VCaP (cell line): Measurements from ENCODE around the gene PMS2.

Experiments
- H3K27ac ChIP-seq: fragments of 450-650 bp; 2 replicates; pipeline ENCODE4 v1.5.1; 2017
- CTCF ChIP-seq: fragments of 450-650 bp; conservative IDR thresholded peaks from 2 replicates; pipeline ENCODE4 v1.5.1; 2017; ENCODE audit warnings: mild to moderate bottlenecking, moderate library complexity

Gene PMS2

DNA sequence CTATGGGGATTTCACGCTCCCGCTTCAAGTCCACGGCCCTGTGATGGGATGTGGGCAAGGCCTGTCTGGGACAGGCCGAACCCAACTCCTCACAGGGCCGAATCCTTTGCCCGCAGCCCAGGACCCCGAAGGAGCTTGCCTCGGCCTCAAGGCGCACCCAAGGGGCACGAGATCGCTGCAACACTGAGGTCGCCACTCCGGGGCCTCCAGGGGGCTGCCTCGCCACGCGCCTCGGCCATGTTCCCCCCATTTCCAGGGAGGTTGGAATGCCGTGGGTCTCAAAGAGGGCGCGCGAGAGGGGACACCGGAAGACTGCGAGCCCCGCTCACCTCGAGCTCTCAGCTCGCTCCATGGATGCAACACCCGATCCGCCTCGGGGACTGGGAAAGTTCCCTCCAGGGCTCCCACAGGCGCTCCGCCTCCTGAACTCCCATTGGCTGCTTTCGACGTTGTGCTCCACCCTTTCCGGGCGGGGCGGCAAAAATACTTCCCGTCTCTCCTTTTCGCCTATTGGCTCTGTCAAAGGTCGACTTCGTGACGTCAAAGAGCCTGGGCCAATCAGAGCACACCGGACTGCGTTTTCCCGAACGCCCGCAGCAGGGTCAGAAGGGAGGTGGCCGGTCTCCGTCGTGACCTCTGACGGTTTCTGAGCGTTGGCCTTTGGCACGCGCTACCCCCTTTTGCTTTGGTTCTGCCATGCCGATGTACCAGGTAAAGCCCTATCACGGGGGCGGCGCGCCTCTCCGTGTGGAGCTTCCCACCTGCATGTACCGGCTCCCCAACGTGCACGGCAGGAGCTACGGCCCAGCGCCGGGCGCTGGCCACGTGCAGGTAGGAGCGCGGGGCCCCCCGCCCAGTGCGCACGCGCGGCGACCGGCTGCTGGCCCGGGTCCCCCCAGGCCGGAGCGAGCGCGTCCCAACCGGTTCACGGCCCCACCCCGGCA is at the start of gene PMS2, which contains the start of gene AIMP2:
TSS of gene PMS2 (minus strand) at position 382 of the 944 bp plus-strand sequence. CDS start at position 352, 30 bp downstream.
TSS of gene AIMP2 (plus strand) at position 605 of the 944 bp plus-strand sequence. CDS start at position 697, 92 bp downstream.
- H3K27ac ChIP-seq = peak within 1 kb of the TSS; percentile 82
- TF ChIP-seq CTCF = no peak

GRCh38 chr7:6057316-6058129 is 48.7 kb upstream of the PMS2 start:
- TF ChIP-seq CTCF = no peak
- peak overlapping the region; percentile 96 for H3K27ac ChIP-seq

DNA sequence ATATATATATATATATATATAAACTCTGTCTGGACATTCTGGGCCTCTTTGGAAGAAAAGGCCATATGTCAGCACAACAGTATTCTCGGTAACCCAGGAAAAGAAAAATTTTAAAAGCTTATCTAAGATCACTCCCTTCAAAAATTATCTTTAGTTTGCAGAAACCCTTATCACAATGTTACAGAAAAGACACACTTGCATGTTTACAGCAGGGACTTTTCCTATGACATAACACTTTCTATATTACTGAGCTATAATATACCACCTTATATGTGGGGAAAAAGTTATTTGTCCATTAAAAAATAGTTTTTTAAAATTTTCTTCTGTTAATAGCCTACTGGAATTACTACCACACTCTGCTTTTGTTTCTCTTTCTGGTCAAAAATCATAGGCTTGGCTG is 47.8 kb upstream of the PMS2 start:
- no peak for TF ChIP-seq CTCF
- peak overlapping the region; percentile 96 for H3K27ac ChIP-seq

DNA sequence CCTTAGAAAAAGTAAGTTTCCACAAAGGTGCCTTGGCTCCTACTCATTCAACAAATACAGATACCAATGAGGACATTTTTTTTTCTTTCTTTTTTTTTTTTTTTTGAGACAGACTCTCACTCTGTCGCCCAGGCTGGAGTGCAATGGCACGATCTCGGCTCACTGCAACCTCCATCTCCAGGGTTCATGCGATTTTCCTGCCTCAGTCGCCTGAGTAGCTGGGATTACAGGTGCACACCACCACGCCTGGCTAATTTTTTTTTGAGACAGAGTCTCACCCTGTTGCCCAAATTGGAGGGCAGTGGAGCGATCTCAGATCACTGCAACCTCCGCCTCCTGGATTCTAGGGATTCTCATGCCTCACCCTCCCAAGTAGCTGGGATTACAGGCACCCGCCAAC is 42.3 kb upstream of the PMS2 start:
- H3K27ac ChIP-seq = peak overlapping the region; percentile 62

DNA sequence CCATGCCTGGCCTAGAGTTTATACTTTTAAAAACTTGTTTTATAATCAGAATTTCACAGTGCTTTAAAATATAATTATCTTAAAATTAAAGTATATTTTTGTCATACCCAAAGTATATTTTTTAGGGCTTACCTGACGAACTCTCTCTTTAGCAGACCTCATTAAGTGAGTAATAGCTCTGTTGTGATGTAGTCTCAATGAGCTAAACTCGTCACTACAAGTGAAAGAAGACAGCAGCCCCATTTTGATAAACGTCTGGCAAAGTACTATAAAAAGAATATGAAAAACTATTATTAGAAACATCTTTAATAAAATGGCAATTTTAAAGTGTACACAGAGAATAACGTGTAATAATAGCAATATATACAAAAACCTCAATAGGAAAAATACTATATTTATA is 40.9 kb upstream of the PMS2 start:
- no peak for TF ChIP-seq CTCF
- peak overlapping the region; percentile 62; the same call in 1 of the 2 replicates for H3K27ac ChIP-seq

- TF ChIP-seq CTCF = no peak
- H3K27ac ChIP-seq = no peak overlapping the region
Measured at GRCh38 chr7:6035686-6036085, 26.8 kb upstream of the PMS2 start.

DNA sequence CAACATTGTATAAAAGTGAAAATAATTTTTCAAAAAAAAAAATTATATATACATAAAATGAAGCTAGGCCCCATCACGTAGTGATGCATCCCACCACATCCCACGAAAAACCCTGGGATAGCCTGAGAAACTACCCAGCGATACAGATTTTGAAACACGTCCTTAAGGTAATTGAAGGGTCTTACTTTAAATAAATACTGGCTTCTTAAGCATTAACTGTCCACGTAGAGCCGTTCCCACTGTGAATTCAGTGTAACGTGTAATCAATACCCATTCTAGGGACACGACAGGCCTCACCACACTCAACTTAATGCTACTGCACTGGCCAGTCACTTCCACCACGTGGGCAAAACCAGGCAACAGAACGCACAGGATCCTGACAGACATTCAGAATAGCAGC is 26.3 kb upstream of the PMS2 start:
- no peak for TF ChIP-seq CTCF
- H3K27ac ChIP-seq = no peak overlapping the region
